22Rv1 (cell line): ENCODE data around the gene CPLX1.

Source experiments
- ZFX ChIP-seq: fragments of 450-650 bp; IDR thresholded peaks from 2 replicates; pipeline ENCODE4 v1.6.1; 2017; ENCODE audit warnings: antibody characterized with exemption, borderline replicate concordance
- TF ChIP-seq, protein P1 (sequence below): fragments of 450-650 bp; IDR thresholded peaks from 2 replicates; pipeline ENCODE4 v1.5.1; 2017; ENCODE audit warnings: mild to moderate bottlenecking

GRCh38 chr4:781493-782216 is 44.3 kb downstream of the CPLX1 start:
- TF ChIP-seq, protein P1, sequence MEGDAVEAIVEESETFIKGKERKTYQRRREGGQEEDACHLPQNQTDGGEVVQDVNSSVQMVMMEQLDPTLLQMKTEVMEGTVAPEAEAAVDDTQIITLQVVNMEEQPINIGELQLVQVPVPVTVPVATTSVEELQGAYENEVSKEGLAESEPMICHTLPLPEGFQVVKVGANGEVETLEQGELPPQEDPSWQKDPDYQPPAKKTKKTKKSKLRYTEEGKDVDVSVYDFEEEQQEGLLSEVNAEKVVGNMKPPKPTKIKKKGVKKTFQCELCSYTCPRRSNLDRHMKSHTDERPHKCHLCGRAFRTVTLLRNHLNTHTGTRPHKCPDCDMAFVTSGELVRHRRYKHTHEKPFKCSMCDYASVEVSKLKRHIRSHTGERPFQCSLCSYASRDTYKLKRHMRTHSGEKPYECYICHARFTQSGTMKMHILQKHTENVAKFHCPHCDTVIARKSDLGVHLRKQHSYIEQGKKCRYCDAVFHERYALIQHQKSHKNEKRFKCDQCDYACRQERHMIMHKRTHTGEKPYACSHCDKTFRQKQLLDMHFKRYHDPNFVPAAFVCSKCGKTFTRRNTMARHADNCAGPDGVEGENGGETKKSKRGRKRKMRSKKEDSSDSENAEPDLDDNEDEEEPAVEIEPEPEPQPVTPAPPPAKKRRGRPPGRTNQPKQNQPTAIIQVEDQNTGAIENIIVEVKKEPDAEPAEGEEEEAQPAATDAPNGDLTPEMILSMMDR: no peak
- TF ChIP-seq ZFX: no peak
